Pulmonary artery endothelial cell (primary cell): ENCODE results near the gene GATC. TPM values are rescaled to one million over a fixed set of nuclear protein-coding genes. Genes with fewer than 3 reads are reported as not detected.

Experiments
- DNase-seq: peaks from one replicate; pipeline ENCODE4 v3.0.0-alpha.2; 2011; ENCODE audit warnings: low read depth, low spot score
- total RNA-seq: library from RNA; depleted of rRNA; stranded (reverse); fragments of >200 nt; gene quantifications from 2 replicates; pipeline ENCODE4 v1.2.3, GENCODE V29; 2014

GATC gene
- 24.7 and 28.5 TPM in 2 replicates for total RNA-seq

GRCh38 chr12:120445911-120446843 lies at the start of gene GATC, which contains the start of gene TRIAP1:
Gene GATC (plus strand): TSS chr12:120446444. CDS start chr12:120446481, 37 bp downstream.
Gene TRIAP1 (minus strand): TSS chr12:120446384. CDS start chr12:120446372, 12 bp downstream.
- DNase-seq, result peak; percentile 36

- no peak for DNase-seq
Observed at GRCh38 chr12:120397824-120398540, 48.3 kb upstream of the GATC start.

GRCh38 chr12:120399531-120399930 lies 46.7 kb upstream of the GATC start:
- no peak for DNase-seq

GRCh38 chr12:120402217-120402616 lies 44.0 kb upstream of the GATC start:
- DNase-seq, result no peak

DNA sequence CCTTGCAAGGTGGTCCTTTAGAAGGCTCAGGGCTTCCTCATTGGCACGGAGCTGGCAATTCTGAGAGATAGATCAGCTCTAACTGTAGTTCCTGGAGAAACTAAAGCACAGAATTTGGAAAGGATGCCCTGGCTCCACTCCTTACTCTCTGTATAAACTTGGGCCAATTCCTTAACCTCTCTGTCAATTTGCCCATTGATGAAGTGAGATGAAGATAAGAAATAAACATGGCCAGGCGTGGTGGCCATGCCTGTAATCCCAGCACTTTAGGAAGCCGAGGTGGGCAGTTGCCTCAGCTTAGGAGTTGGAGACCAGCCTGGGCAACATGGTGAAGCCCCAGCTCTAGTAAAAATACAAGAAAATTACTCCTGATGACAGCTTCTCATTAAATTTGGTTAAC lies 42.4 kb upstream of the GATC start:
- DNase-seq, result no peak

GRCh38 chr12:120404271-120404670 lies 42.0 kb upstream of the GATC start:
- DNase-seq, result no peak

DNA sequence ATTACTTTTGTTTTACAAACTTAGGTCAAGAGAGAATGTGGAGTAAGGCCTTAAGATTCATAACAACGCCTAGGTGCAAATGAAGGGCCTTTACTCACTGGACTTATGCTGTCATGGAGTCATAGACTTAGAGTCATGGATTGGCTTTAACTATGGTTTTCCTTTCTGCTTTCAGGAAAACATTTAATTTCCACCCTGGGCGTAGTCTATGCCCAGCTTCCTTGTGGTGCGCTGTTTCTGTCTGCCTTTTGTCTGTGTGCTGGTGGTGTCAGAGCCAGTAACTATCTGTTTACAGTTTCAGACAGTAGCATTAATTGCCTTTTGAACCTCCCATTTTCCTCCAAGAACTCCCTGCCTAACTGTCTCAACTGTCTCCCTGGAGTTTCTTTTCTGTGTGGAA lies 40.2 kb upstream of the GATC start:
- DNase-seq, result no peak

- DNase-seq, result no peak
Observed at GRCh38 chr12:120406553-120406952, 39.7 kb upstream of the GATC start.

DNA sequence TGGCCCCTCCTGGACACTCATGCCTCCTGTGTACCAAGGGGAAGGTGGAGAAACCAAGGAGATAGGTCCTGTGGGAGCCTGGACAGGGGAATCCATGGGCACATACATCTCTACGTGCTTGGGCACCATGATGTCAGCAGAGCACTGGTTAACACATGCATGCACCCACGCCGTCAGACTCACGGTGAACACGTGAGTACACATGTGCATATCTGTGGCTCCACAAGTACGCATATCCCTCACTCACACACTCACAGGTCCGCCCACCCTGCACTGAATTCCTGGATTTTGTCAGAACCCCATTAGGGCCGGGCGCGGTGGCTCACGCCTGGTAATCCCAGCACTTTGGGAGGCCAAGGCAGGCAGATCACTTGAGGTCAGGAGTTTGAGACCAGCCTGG lies 37.5 kb upstream of the GATC start:
- DNase-seq, result no peak

DNA sequence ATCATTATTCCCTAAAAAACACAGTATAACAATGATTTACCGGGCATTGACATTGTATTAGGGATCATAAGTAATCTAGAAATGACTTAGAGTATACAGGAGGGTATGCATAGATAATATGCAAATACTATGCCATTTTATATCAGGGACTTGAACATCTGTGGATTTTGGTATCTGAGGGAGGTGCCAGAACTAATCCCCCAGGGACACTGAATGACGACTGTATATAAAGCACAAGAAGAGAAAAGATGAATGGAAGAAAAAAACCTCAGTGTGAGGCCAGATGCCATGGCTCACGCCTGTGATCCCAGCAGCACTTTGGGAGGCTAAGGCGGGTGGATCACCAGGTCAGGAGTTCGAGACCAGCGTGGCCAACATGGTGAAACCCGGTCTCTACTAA lies 33.8 kb upstream of the GATC start:
- no peak for DNase-seq

DNA sequence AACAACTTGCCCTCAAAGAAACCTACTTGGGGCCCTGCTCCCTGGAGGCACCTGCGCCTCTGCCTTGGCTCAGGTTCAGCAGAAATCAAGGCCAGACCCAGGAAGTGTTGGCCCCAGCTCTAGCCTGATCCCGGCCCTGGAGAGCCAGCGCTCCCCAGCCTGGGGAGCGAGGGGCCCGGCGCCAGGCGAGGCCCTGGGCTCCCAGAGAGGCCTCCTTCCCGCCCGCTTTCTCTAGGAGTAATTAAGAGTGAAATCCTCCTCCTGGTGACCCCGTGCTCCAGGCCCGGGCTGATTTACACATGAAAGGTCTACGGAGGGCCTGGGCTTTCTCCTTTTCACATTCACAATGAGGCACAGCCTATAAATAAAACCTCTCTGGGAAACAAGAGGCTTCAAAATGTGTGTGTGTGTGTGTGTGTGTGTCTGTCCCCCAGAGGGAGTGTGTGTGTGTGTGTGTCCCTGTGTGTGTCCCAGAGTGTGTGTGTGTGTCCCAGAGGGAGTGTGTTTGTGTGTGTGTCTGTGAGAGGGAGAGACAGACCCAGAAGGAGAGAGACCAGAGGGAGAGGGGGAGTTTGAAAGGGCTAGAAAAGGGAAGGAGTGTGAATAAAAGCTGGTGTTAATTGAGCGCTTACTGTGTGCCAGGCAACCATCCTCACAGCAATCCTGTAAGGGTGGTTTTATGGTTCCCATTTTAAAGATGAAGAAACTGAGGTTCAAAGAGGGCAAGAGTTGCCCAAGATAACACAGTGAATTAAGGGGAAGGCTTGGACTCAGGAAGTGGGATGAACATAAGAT lies 32.1 kb upstream of the GATC start:
- DNase-seq, result no peak

DNA sequence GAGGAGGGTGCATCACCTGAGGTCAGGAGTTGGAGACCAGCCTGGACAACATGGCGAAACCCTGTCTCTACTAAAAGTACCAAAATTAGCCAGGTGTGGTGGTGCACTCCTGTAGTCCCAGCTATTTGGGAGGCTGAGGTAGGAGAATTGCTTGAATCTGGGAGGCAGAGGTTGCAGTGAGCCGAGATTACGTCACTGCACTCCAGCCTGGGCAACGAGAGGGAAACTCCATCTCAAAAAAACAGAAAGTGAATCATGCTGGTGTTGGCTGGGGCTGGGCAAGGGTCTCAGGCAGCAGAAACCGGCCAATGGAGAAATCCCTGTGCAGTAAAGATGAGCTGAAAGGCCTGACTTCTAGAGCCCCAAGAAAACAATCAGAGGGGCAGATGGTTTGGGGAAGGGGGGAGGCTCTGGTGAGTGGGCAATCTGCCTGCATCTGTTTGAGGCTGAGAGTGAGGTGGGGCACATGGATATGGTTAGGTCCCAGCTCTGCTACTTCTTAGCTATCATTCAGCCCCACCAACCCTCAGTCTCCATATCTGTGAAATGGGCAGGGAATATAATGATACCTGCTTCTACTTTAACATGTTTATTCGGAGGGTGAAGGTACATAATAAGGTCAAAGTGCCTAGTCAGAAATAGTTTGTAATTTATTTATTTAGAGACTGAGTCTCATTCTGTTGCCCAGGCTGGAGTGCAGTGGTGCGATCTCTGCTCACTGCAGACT lies 29.6 kb upstream of the GATC start:
- DNase-seq, result no peak

GRCh38 chr12:120417917-120418580 lies 28.2 kb upstream of the GATC start:
- DNase-seq, result no peak

DNA sequence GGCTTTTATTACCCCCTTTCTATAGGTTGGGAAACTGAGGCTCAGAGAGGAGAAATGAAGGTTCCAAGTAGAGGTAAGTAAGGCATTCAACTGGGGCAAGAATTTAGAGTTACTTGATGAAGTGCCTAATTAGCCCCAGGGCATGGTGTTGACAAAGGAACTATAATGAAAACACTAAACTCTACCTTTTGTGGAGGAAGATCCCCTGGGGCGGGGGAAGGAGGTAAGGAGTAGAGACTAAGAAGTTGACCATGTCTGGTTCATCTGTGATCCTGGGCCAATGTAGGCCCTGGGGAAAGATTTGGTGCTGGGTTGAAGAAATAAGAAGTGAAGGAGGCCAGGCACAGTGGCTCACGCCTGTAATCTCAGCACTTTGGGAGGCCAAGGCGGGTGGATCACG lies 24.5 kb upstream of the GATC start:
- no peak for DNase-seq

DNA sequence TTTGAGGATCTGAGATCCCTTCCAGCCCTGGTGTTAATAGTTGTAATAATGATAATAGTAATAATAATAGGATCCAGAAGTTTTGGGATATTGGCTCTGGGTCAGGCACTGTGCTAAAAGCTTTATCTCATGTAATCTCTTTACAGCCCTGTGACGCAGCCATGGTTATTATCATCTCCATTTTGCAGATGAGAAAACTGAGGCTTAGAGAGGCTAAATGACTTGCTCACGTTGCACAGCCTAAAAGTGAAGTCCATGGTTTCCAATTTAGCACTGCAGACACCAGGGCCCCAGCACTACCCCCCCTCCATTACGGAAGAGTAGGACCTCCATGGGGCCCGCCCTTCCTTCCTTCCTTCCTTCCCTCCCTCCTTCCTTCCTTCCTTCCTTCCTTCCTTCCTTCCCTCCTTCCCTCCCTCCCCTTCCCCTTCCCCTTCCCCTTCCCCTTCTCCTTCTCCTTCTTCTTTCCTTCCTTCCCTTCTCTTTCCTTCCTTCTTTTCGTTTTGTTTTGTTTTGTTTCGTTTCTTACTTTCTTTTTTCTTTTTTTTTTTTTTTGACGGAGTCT lies 23.3 kb upstream of the GATC start:
- no peak for DNase-seq

- DNase-seq, result no peak
Observed at GRCh38 chr12:120425797-120426196, 20.4 kb upstream of the GATC start.

DNA sequence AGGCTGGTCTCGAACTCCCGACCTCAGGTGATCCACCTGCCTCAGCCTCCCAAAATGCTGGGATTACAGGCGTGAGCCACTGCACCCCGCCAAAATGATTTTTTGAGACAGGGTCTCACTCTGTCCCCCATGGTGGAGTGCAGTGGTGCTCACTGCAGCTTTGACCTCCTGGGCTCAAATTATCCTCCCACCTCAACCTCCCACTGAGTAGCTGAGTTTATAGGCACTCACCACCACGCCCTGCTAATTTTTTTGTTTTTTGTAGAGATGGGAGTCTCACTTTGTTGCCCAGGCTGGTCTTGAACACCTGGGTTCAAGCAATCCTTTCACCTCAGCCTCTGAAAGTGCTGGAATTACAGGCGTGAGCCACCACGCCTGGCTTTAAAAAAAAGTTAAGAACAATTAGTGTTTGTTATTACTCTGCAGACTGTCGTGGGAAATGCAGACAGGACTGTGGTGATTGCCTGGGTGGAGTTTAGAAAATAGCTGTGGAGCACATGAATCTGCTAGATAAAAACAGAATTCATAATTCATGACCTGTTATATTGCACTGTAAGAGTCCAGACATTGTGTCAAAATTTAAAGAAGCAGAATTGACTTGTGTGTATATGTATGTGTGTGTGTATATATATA lies 17.5 kb upstream of the GATC start:
- DNase-seq, result no peak

DNA sequence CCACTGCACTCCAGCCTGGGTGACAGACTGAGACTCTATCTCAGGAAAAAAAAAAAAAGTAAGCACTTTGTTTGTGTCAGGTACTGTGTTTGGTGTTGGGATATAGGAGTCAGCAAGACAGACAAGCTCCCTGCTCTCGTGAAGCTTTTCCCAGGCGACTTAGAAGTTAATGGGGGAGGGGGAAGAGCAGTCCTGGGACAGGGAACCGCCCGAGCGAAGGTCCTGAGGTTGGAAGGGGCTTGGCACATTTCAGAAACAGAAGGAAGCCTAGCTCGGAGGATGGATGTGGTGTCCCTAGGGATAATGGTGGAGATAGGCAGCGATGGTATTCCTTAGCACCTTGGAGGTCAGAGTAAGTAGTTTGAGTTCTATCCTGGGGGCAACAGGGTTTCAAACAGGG lies 16.9 kb upstream of the GATC start:
- DNase-seq, result no peak

- no peak for DNase-seq
Observed at GRCh38 chr12:120432772-120433525, 13.3 kb upstream of the GATC start.
